Gastrocnemius medialis (tissue), 4 donors: ENCODE results near the gene HDHD5. TPM values are rescaled to one million over a fixed set of nuclear protein-coding genes. Genes with fewer than 3 reads are reported as not detected.

Experiments used
- ATAC-seq, 2 donors: fragments of 150-250 bp; one replicate each; pipeline ENCODE4 v1.9.1; 2016
- DNase-seq, 2 donors: peaks; one replicate each; pipeline ENCODE4 v3.0.0-alpha.2; 2019
- H3K27ac ChIP-seq, 4 donors: fragments of 200-600 bp; sonication (generic); 1 replicate in 1 of 4; 2 replicates in 3 of 4; pipeline ENCODE4 v1.5.1; 2016 to 2018; ENCODE audit warnings: mild to moderate bottlenecking in 2 of 4, moderate library complexity in 1 of 4
- H3K27me3 ChIP-seq, 3 donors: fragments of 200-600 bp; sonication (generic) in 2 of 3; 1 replicate in 1 of 3; 2 replicates in 2 of 3; pipeline versions ENCODE4 v1.5.1 to v1.6.0; 2016 to 2019; ENCODE audit warnings: mild to moderate bottlenecking in 1 of 3, moderate library complexity in 1 of 3
- H3K36me3 ChIP-seq, 2 donors: fragments of 200-600 bp; sonication (generic) in 1 of 2; one replicate each; pipeline ENCODE4 v1.5.1; 2017 to 2018
- H3K4me1 ChIP-seq, 2 donors: fragments of 200-600 bp; sonication (generic) in 1 of 2; one replicate each; pipeline ENCODE4 v1.5.1; 2016 to 2017; ENCODE audit warnings: mild to moderate bottlenecking in 2 of 2
- H3K4me3 ChIP-seq, 4 donors: fragments of 200-600 bp; sonication (generic) in 3 of 4; 1 replicate in 1 of 4; 2 replicates in 3 of 4; pipeline ENCODE4 v1.5.1; 2016 to 2019; ENCODE audit warnings: mild to moderate bottlenecking in 2 of 4
- H3K9me3 ChIP-seq, 3 donors: fragments of 200-600 bp; sonication (generic) in 2 of 3; 1 replicate in 1 of 3; 2 replicates in 2 of 3; pipeline ENCODE4 v1.5.1; 2016 to 2019
- POLR2A ChIP-seq, 2 donors: fragments of 450-650 bp; IDR thresholded peaks; one replicate each; pipeline ENCODE4 v1.6.1; 2017; ENCODE audit warnings: antibody characterized with exemption in 2 of 2, mild to moderate bottlenecking in 2 of 2, moderate library complexity in 2 of 2
- in situ Hi-C, 4 donors: fragments of 200-750 bp; cut with MboI; loops; one replicate each; pipeline versions ENCODE4 v1.15.0 to v1.8.0; 2017; ENCODE audit warnings: low sequenced_read_pairs in 4 of 4
- intact Hi-C: fragments of 100-400 bp; cut with DNase I; formaldehyde crosslinking; loops from one replicate; pipeline ENCODE4 v1.15.1; 2023; ENCODE audit warnings: low total_unique reads
- total RNA-seq, 4 donors: library from RNA; depleted of rRNA; stranded (reverse); fragments of >200 nt; gene quantifications; one replicate each; pipeline versions ENCODE4 v1.1.0 to v1.2.3, GENCODE V29; 2016
- TF ChIP-seq, protein P1 (sequence below), 5 experiments: fragments of 450-650 bp in 3 of 5; fragments of 200-600 bp in 2 of 5; sonication (generic) in 2 of 5; IDR thresholded peaks in 4 of 5; conservative IDR thresholded peaks in 1 of 5; 1 replicate in 4 of 5; 2 replicates in 1 of 5; pipeline ENCODE4 v1.5.1; 2016 to 2019; ENCODE audit warnings: antibody characterized with exemption in 5 of 5, mild to moderate bottlenecking in 3 of 5, moderate library complexity in 3 of 5

HDHD5 gene
- total RNA-seq, 4 donors from 2014 or later, result 32.0 to 38.5 (median 35.1) TPM

DNA sequence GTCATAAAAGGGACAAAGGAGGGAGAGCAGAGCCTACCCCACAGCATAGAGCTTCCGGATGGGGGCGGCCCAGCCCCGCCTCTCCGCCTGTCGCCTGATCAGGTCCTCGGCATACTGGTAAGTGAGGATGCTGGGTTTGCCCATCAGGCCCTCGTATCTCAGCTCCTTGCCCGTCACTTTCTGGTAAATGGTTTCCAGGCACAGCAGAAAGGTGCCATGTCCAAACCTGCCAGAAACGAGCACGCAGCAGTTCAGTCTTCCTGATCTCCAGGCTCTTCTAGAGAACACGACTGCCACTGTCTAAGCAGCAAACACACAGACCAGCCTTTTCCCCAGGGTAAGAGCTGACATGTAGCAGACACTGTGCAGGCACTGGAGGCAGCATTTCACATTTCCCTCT is 20.6 kb downstream of the HDHD5 start:
- peaks cover 0 to 42% of the 10 kb centered on the region in 2 donors for H3K36me3 ChIP-seq
- ATAC-seq (no peak), DNase-seq (no peak)
- H3K27ac ChIP-seq, result peak overlapping the region in 2 of 4 donors; percentile 77 to 84
- H3K4me1 ChIP-seq, result peaks cover 32 to 35% of the 10 kb centered on the region in 2 donors
- TF ChIP-seq, protein P1, sequence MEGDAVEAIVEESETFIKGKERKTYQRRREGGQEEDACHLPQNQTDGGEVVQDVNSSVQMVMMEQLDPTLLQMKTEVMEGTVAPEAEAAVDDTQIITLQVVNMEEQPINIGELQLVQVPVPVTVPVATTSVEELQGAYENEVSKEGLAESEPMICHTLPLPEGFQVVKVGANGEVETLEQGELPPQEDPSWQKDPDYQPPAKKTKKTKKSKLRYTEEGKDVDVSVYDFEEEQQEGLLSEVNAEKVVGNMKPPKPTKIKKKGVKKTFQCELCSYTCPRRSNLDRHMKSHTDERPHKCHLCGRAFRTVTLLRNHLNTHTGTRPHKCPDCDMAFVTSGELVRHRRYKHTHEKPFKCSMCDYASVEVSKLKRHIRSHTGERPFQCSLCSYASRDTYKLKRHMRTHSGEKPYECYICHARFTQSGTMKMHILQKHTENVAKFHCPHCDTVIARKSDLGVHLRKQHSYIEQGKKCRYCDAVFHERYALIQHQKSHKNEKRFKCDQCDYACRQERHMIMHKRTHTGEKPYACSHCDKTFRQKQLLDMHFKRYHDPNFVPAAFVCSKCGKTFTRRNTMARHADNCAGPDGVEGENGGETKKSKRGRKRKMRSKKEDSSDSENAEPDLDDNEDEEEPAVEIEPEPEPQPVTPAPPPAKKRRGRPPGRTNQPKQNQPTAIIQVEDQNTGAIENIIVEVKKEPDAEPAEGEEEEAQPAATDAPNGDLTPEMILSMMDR (IDR thresholded peaks at IDR 0.05 in 4 of 5, conservative IDR thresholded peaks at IDR 0.05 in 1 of 5), result no peak
- TF ChIP-seq POLR2A (IDR thresholded peaks at IDR 0.05), result no peak
- H3K4me3 ChIP-seq, result no peak overlapping the region
- no peaks in the 10 kb centered on the region for H3K27me3 ChIP-seq
- no peaks in the 10 kb centered on the region for H3K9me3 ChIP-seq
- intact Hi-C loops, result no loop called here
- in situ Hi-C loops, result no loop called here

DNA sequence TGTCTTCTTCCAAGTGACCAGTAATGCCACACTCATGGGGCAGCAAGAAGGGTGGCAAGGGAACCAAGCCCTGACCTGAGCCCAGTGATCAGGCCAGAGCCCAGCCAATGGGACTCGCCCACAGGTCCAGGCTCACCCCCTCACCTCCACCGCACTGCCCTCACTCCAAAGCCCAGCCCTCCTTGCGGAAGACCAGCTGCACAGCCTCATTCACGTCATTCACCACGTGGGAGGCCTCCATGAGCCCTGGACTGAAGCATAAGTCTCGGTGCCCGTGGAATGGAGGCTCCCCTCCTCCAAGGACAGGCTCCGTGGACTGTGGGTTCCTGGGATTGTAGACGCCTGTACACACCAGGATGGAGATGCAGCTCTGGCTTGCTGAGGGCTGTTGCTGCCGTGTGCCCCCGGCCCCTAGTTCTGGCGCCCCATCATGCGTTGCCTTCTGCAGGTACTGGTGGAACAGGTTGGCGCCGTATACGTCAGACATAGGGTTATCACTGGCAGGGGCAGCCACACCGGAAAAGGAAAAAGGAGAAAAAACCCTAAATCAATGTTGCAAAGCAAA is 21.1 kb downstream of the HDHD5 start:
- in situ Hi-C loops, result no loop called here
- no peak for DNase-seq
- no peaks in the 10 kb centered on the region for H3K9me3 ChIP-seq
- H3K36me3 ChIP-seq, result peaks cover 0 to 36% of the 10 kb centered on the region in 2 donors
- no peak overlapping the region for H3K4me3 ChIP-seq
- H3K27me3 ChIP-seq, result no peaks in the 10 kb centered on the region
- H3K4me1 ChIP-seq, result peaks cover 32 to 35% of the 10 kb centered on the region in 2 donors
- peak overlapping the region in 1 of 4 donors; percentile 31 for H3K27ac ChIP-seq
- intact Hi-C loops, result no loop called here
- TF ChIP-seq, protein P1 (IDR thresholded peaks at IDR 0.05 in 4 of 5, conservative IDR thresholded peaks at IDR 0.05 in 1 of 5), result no peak
- TF ChIP-seq POLR2A (IDR thresholded peaks at IDR 0.05), result no peak
- no peak for ATAC-seq

DNA sequence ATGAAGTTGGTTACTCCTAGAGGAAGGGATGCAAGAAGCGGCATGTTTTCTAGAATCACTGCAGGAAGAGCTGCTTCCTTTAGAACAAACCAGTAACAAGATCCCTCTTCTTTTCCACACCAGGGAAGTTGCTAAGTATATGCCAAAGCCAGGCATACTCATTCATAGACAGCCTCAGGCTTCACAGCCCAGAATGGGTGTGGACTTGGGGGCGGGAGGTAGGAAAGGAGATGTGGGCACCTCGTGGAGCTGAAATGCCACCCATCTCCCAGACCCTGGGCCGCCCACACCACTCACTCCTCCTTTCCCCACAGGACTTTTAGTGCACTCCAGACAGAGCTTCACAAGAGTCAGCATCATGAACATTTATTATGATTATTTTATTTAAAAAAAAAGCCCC is 21.9 kb downstream of the HDHD5 start:
- ATAC-seq (no peak), DNase-seq (no peak)
- in situ Hi-C loops, result no loop called here
- Histone ChIP-seq H3K27ac (peak overlapping the region in 3 of 4 donors; percentile 31 to 47 (median 31)), H3K4me1 (peaks cover 32 to 39% of the 10 kb centered on the region in 2 donors), H3K9me3 (no peaks in the 10 kb centered on the region), H3K27me3 (no peaks in the 10 kb centered on the region), H3K4me3 (no peak overlapping the region), H3K36me3 (peaks cover 0 to 29% of the 10 kb centered on the region in 2 donors)
- intact Hi-C loops, result no loop called here
- TF ChIP-seq, protein P1 (IDR thresholded peaks at IDR 0.05 in 4 of 5, conservative IDR thresholded peaks at IDR 0.05 in 1 of 5), result no peak
- no peak for TF ChIP-seq POLR2A (IDR thresholded peaks at IDR 0.05)

DNA sequence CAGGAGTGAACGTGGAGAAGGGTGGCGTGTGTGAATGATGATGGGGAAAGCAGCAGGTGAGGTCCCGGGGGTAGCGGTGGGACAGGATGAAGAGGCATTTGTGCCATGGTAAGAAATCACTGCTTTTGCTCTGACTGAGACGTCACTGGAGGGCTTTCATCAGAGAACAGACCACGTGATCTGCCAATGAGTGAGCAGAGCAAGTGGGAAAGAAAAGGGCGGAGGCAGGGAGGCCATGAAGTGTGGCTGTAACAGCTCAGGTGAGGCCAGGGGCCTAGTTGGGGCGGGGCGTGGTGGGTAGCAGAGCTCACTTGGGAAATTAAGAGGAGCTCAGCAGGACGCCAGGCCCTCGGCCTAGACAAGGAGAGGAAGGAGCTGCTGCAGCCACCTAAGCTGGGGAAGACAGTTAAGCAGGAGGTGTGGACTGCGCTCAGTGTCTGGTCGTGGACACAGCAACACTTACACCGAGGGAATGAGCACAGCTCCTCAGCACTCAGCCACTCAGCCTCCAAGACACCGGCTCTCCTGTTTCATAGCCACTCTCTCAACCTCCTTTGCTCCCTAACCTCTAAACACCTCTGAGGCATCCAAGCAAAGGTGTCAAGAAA is 23.8 kb downstream of the HDHD5 start:
- Histone ChIP-seq H3K4me3 (no peak overlapping the region), H3K27me3 (no peaks in the 10 kb centered on the region), H3K36me3 (peaks cover 0 to 20% of the 10 kb centered on the region in 2 donors), H3K9me3 (no peaks in the 10 kb centered on the region), H3K4me1 (peaks cover 26 to 34% of the 10 kb centered on the region in 2 donors), H3K27ac (no peak overlapping the region)
- ATAC-seq (no peak), DNase-seq (no peak)
- in situ Hi-C loops (no loop called here), intact Hi-C loops (no loop called here)
- TF ChIP-seq POLR2A (IDR thresholded peaks at IDR 0.05), result no peak
- TF ChIP-seq, protein P1 (IDR thresholded peaks at IDR 0.05 in 4 of 5, conservative IDR thresholded peaks at IDR 0.05 in 1 of 5), result no peak
